HEK293T (cell line): ENCODE results near the gene ZNF831.

Experiments used
- BHLHE40 ChIP-seq: fragments of 450-650 bp; IDR thresholded peaks from 2 replicates; pipeline ENCODE4 v1.6.1; 2016; ENCODE audit warnings: mild to moderate bottlenecking, moderate library complexity, borderline replicate concordance
- CTBP1 ChIP-seq: fragments of 450-650 bp; IDR thresholded peaks from 2 replicates; pipeline ENCODE4 v1.6.1; 2016; ENCODE audit warnings: borderline replicate concordance
- ELF4 ChIP-seq: fragments of 450-650 bp; IDR thresholded peaks from 2 replicates; pipeline ENCODE4 v1.6.1; 2017; ENCODE audit warnings: antibody characterized with exemption
- FOXA1 ChIP-seq: fragments of 450-650 bp; IDR thresholded peaks from 2 replicates; pipeline ENCODE4 v1.6.1; 2016; ENCODE audit warnings: mild to moderate bottlenecking
- FOXK2 ChIP-seq: fragments of 450-650 bp; IDR thresholded peaks from 2 replicates; pipeline ENCODE4 v1.6.1; 2016; ENCODE audit warnings: mild to moderate bottlenecking
- FOXM1 ChIP-seq: fragments of 450-650 bp; IDR thresholded peaks from 2 replicates; pipeline ENCODE4 v1.6.1; 2017; ENCODE audit warnings: mild to moderate bottlenecking, borderline replicate concordance
- LEF1 ChIP-seq: fragments of 450-650 bp; IDR thresholded peaks from 2 replicates; pipeline ENCODE4 v1.6.1; 2017; ENCODE audit warnings: mild to moderate bottlenecking, borderline replicate concordance
- NFRKB ChIP-seq: fragments of 450-650 bp; IDR thresholded peaks from 2 replicates; pipeline ENCODE4 v1.6.1; 2016; ENCODE audit warnings: mild to moderate bottlenecking, moderate library complexity
- SP1 ChIP-seq: fragments of 450-650 bp; IDR thresholded peaks from 2 replicates; pipeline ENCODE4 v1.6.1; 2017
- TARDBP ChIP-seq: fragments of 450-650 bp; IDR thresholded peaks from 2 replicates; pipeline ENCODE4 v1.6.1; 2016
- ZNF384 ChIP-seq: fragments of 450-650 bp; IDR thresholded peaks from 2 replicates; pipeline ENCODE4 v1.6.1; 2016

GRCh38 chr20:59134182-59134581 lies 29.4 kb upstream of the ZNF831 start:
- TF ChIP-seq BHLHE40 (no peak), ZNF384 (no peak), SP1 (no peak), FOXK2 (no peak), FOXM1 (no peak), LEF1 (no peak), NFRKB (no peak), TARDBP (no peak), ELF4 (no peak), CTBP1 (no peak), FOXA1 (no peak)
